GM19468 (cell line): ENCODE data around the gene CANT1.

Experiments
- ATAC-seq: cut with Tn5 transposase; IDR thresholded peaks from one replicate; pipeline ENCODE4 v1.9.1; 2021; ENCODE audit warnings: mild to moderate bottlenecking, moderate library complexity, moderate number of reproducible peaks; ENCODE audit not compliant: unreplicated experiment; ENCODE audit errors: extremely low read depth

Gene CANT1

DNA sequence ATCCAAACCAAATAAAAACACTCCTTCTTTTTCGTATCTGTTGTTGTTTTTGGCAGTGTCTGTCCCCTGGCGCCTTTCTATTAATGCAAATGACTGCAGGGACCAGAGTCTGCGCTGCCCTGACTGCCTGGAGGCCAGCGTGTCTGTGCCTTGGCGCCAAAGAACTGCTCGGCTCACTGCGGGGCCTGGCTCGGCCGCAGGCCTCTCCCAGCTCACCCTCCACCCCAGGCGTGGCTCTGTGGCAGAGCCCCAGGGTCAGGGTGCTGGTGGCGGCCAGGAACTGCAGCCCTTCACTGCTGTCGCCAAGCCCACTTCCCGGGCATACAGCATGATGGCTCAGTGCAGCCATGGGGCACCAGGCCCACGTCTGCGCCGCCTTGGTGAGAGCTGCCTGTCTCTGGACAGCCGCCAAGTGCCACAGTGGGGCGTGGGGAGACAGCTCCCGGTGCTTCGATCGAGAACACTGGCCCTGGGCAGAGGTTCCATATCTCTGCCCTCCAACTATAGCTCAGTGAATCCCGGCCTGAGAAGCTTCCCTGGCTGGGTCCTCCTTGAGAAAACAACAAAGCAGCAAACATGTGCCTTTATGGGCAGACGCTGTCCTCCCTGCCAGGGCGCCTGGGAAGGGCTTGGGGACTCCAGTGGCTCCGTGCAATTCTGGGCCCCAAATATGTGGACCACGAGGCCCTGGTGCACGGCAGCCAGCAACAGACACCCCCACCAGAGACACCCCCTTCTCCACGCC is 11.1 kb downstream of the CANT1 start:
- ATAC-seq, result no peak

DNA sequence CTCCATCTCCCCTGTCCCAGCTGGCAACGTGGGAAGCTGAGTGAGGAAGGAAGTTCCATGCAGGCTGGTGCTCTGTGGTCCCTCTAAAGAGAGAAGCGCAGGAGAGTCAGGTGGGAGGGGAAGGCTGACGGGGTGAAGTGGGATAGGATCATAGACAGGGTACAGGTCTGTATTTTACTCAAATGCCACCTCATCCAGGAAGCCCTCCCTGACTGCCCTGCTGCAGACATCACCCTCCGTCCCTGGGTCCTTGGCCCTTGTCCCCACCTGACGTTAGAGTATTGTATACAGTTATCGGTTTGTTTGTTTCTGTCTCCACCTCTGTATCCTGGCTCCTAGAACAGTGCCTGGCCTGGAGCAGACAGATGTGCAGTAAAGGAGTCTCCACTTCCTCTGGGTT is 11.7 kb downstream of the CANT1 start:
- no peak for ATAC-seq

- no peak for ATAC-seq
Measured at GRCh38 chr17:78997231-78997741, 12.3 kb downstream of the CANT1 start.

DNA sequence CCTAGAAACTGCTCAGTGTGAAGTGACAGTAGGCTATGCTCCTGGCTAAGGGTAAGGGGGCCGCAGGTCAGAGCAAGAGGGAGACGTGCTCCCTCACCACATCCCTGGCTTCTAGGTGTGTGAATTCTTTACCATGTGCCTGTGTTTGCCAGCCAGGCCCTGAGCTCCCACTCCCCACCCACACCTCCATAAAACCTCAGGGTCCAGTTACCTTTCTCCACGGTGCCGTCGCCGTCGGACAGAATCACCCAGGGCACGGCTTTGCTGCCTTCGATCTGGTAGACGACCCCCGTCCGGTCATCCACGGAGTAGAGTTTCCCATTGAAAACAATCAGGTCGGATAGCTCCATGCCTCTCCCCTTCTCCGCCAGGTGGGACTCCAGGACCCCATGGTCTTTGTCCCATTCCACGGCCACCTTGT is 12.8 kb downstream of the CANT1 start:
- ATAC-seq, result no peak

GRCh38 chr17:78995761-78996451 is 13.7 kb downstream of the CANT1 start:
- no peak for ATAC-seq

DNA sequence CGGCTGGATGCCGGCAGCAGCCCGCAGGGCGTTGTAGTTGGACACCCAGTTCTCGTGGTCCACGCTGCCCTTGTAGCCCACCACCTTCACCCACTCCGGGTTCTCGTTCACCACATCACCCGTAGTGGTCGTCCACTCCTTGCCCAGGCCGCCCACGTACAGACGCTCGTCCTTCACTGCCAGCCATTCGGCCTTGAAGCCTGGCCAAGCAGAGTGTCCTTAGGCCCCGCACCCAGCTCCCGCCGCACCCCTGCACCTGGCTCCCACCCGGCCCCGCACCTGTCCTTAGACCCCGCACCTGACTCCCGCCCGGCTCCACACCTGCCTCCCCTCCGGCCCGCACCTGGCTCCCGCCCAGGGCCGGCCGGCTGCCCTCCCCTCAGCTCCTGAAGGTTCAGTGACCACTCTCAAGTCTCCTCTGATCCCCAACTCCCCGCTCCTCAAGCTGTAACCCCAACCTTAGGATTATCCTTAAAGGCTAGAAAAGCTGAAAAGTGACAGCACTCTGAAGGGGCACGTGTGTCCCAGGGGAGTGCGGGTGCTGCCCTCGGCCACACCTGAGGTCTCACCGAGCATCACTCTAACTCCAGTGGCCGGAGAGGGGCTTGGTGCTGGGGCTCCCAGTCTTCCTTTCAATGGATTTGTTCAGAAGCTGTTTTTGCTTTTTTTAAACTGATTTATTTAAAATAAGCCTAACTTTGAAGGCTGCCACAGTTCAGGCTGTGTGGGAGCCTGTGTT is 14.4 kb downstream of the CANT1 start:
- no peak for ATAC-seq

DNA sequence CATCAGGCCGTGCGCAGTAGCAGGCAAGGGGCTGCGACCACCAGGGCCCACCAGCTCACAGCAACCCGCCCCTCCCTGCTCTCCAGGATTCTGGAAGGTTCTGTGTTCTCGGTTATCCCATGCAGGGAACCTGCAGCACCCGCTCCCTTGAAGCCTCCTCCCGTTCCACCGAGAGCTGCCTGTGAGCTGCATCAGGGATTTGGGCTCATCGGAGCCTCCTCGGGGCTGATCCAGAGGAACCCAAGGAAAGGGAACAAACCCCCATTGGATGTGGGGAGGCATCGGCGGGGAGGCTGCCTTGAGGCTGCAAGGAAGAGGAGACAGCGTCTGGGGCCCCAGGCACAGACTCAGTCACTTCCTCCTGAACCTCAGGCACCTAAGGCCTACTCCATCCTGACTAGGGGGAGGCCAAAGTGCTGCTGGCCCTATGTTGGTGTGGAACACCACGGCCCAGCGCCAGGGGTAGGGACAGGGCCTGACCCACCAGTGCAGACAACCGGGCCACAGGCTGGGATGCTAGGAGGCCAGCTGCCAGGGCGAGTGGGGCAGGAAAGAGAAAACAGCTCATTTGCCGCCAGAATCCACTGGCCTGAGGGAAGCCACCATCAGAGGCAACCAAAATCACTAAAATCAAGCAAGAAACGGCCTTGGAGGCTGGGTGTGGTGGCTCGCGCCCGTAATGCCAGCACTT is 15.4 kb downstream of the CANT1 start:
- ATAC-seq, result no peak

DNA sequence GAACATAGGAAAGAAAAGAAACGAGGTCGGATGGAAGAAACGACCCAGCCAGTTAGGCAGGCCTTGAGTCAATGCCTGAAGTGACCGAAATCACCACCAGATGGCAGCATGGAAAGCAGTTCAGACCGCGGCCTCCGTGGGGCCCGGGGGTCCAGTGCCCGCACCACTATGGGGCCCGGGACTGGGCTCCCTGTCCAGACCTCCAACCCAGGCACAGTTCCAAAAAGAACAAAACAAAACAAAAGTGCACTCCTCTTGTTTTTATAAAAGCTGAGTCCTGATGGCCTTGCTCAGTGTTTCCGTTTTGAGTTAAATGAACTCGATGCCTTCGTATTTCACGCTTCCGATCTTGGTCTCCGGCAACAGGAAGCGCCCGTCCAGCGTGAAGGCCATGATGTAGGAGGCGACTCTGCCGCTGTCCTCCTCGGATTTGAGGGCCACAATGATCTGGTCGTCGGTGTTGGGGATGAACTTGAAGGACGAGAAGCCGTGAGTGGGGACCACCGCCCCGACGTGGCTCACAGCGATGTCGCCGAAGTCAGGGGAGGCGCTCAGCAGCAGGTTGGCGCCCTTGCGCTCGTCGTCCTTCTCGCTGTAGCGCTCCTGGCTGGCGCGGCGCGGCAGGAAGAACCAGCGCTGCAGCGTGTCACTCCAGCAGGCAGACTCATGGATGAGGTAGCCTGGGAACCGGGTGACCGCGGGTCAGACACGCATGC is 16.2 kb downstream of the CANT1 start:
- no peak for ATAC-seq

DNA sequence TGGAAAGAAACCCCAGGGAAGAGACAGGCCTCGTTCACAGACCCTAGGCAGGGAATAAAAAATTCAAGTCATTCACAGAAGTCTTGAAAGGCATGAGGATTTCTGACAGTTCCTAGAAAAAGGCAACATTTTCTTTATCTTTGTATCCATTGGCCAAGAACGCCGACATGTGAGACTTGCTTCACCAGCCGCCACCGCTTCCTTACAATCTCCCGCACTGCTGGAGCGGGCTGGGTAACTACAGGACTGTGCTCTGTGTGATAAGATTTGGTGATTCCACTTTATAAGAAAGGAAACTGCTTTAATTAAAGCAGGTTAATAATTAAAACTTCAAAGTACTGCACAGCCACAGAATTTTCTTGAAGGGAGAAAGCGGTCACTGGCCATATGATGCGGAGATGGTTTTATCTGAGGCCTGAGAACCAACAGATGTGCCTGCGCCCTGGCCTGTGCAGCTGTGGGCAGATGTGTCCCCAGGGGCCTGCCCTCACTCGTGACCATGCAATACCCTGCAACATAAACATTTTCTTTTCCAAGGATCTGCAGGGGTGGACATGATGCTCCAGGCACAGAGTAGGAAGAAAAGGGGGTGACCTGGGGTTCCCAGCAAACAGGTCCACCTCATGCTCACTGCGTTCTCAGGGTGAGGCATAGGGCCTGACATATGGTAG is 16.9 kb downstream of the CANT1 start:
- ATAC-seq, result no peak

- ATAC-seq, result no peak
Measured at GRCh38 chr17:78991906-78992532, 17.5 kb downstream of the CANT1 start.

DNA sequence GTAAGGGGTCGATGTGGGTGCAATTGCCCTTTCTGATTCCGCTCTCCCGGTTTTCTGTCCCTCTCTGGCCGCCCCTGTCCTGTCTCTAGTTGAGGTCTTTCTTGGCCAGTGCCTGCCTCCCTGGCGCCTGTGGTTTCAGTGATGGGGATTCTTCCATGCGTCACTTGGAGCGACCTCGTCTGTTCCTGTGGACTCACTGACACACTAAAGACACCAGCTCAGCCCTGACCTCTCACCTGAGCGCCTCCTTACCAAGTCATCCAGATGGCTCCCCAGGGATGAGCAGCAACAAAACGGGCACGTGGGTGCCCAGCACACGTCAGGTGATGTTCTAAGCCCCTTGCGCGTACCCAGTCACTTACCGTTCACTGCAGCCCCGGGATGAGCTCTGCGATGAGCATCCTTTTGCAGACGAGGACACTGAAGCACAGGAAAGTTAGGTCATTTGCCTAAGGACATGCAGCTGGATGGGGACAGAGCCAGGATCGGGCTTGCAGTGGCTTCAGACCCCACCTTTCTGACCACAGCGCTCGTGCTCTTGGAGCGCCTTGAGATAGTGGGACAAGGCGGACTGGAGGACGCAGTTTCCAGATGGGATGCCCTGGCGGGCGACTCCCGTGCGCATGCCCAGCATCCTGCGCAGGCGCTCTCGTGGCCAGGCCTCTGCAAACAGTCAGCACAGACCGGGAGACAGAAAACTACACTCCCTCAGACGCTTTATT is 18.4 kb downstream of the CANT1 start:
- ATAC-seq, result no peak

GRCh38 chr17:78990349-78991016 is 19.1 kb downstream of the CANT1 start:
- no peak for ATAC-seq

DNA sequence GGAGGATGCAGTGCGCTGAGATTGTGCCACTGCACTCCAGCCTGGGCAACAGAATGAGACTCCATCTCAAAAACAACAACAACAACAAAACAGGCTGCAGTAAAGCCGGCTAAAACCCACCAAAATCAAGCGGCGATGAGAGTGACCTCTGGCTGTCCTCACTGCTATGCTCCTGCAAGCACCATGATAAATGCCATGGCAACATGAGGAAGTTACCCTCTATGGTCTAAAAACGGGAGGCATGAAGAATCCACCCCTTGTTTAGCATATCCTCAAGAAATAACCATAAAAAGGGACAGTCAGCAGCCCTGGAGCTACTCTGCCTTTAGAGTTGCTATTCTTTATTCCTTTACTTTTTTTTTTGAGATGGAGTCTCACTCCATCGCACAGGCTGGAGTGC is 21.4 kb downstream of the CANT1 start:
- no peak for ATAC-seq

- ATAC-seq, result no peak
Measured at GRCh38 chr17:78986649-78987328, 22.8 kb downstream of the CANT1 start.

- ATAC-seq, result no peak
Measured at GRCh38 chr17:78986048-78986648, 23.4 kb downstream of the CANT1 start.

DNA sequence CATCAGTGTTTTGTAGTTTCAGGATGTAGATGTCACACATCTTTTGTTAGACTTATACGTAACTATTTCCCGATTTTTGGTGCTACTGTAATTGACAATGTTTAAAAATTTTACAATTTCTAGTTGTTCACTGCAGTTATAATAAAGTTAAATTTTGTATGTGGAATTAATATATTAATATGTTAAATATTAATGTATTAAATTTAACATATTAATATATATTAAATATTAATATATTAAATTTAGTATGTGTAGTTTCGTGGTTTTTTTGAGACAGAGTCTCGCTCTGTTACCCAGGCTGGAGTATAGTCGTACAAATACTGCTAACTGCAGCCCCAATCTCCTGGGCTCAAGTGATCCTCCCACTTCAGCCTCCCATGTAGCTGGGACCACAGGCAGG is 24.2 kb downstream of the CANT1 start:
- no peak for ATAC-seq
